ENCODE results near the gene WNT9A.

GRCh38 chr1:227948493-227949260 lies 945 bp upstream of the WNT9A start:
- no peak for TF ChIP-seq ISL1 (CRISPR knock-in tag; IDR thresholded peaks at IDR 0.05)
- TF ChIP-seq CREB5 (CRISPR knock-in tag; IDR thresholded peaks at IDR 0.05; ENCODE audit: low read depth), result no peak
- TF ChIP-seq ARNTL (CRISPR knock-in tag; IDR thresholded peaks at IDR 0.05; ENCODE audit: borderline replicate concordance, low read depth), result no peak
- TF ChIP-seq BACH2 (CRISPR knock-in tag; IDR thresholded peaks at IDR 0.05; ENCODE audit: borderline replicate concordance), result no peak
- TF ChIP-seq ZFP30 (CRISPR knock-in tag; IDR thresholded peaks at IDR 0.05), result no peak
- no peak for TF ChIP-seq OSR1 (CRISPR knock-in tag; IDR thresholded peaks at IDR 0.05)
- no peak for TF ChIP-seq PATZ1 (CRISPR knock-in tag; IDR thresholded peaks at IDR 0.05; ENCODE audit: borderline replicate concordance)
- TF ChIP-seq PPARA (CRISPR knock-in tag; IDR thresholded peaks at IDR 0.05; ENCODE audit: borderline replicate concordance), result no peak
- TF ChIP-seq POU6F1 (CRISPR knock-in tag; IDR thresholded peaks at IDR 0.05; ENCODE audit: borderline replicate concordance, low read depth), result no peak
- no peak for TF ChIP-seq TSHZ2 (CRISPR knock-in tag; IDR thresholded peaks at IDR 0.05)
- no peak for TF ChIP-seq SNAI2 (CRISPR knock-in tag; IDR thresholded peaks at IDR 0.05)
